GM23338 (cell line): ENCODE results near the gene CACTIN. TPM values are rescaled to one million over a fixed set of nuclear protein-coding genes. Genes with fewer than 3 reads are reported as not detected.

Experiments used
- ATAC-seq: fragments of 200-7000 bp; cut with Tn5 transposase; 3 replicates; pipeline ENCODE4 v1.9.1; 2020
- DNase-seq: peaks from one replicate; pipeline ENCODE4 v3.0.0-alpha.2; 2015; ENCODE audit warnings: low spot score
- H2AFZ ChIP-seq: fragments of 200-600 bp; sonication (generic); 2 replicates; pipeline ENCODE4 v1.8.0; 2016; ENCODE audit warnings: antibody characterized with exemption, mild to moderate bottlenecking, moderate library complexity
- H3F3A ChIP-seq: fragments of 200-600 bp; sonication (generic); replicated peaks from 2 replicates; pipeline ENCODE4 v1.8.0; 2017; ENCODE audit warnings: antibody characterized with exemption, mixed run types, low read depth
- H3K27ac ChIP-seq: fragments of 200-600 bp; sonication (generic); 2 replicates; pipeline ENCODE4 v1.6.1; 2016; ENCODE audit warnings: low read depth
- H3K27me3 ChIP-seq: fragments of 200-600 bp; sonication (generic); 2 replicates; pipeline ENCODE4 v1.8.0; 2016; ENCODE audit warnings: mild to moderate bottlenecking, mixed run types, moderate library complexity; ENCODE audit not compliant: insufficient read depth
- H3K36me3 ChIP-seq: fragments of 200-600 bp; sonication (generic); 2 replicates; pipeline ENCODE4 v1.8.0; 2016; ENCODE audit warnings: mild to moderate bottlenecking; ENCODE audit not compliant: insufficient read depth
- H3K4me1 ChIP-seq: fragments of 200-600 bp; sonication (generic); 2 replicates; pipeline ENCODE4 v1.8.0; 2016; ENCODE audit warnings: mild to moderate bottlenecking, moderate library complexity; ENCODE audit not compliant: insufficient read depth
- H3K4me2 ChIP-seq: fragments of 200-600 bp; sonication (generic); 2 replicates; pipeline ENCODE4 v1.7.1; 2017; ENCODE audit warnings: mixed run types
- H3K4me3 ChIP-seq: fragments of 200-600 bp; sonication (generic); 2 replicates; pipeline ENCODE4 v1.6.1; 2016; ENCODE audit warnings: mixed run types
- H3K79me2 ChIP-seq: fragments of 200-600 bp; sonication (generic); replicated peaks from 2 replicates; pipeline ENCODE4 v1.8.0; 2017; ENCODE audit warnings: mild to moderate bottlenecking; ENCODE audit not compliant: insufficient read depth
- H3K9me2 ChIP-seq: fragments of 200-600 bp; sonication (generic); 2 replicates; pipeline ENCODE4 v1.8.0; 2017; ENCODE audit not compliant: insufficient read depth
- H4K20me1 ChIP-seq: fragments of 200-600 bp; sonication (generic); replicated peaks from 2 replicates; pipeline ENCODE4 v1.8.0; 2017; ENCODE audit warnings: mild to moderate bottlenecking; ENCODE audit not compliant: insufficient read depth
- H3K27ac Mint-ChIP-seq: 2 replicates; pipeline ENCODE4 v1.8.0; 2020; ENCODE audit warnings: inconsistent platforms, mild to moderate bottlenecking, moderate library complexity, mixed read lengths
- H3K27me3 Mint-ChIP-seq: 3 replicates; pipeline ENCODE4 v1.8.0; 2022; ENCODE audit warnings: low read depth, mild to moderate bottlenecking, moderate library complexity, mixed read lengths, inconsistent platforms; ENCODE audit not compliant: insufficient read depth, poor library complexity
- H3K36me3 Mint-ChIP-seq: 3 replicates; pipeline ENCODE4 v1.8.0; 2021; ENCODE audit warnings: low read depth, mild to moderate bottlenecking, inconsistent platforms, moderate library complexity, mixed read lengths
- H3K4me1 Mint-ChIP-seq: 3 replicates; pipeline ENCODE4 v1.8.0; 2020; ENCODE audit warnings: mild to moderate bottlenecking, inconsistent platforms, mixed read lengths
- H3K4me3 Mint-ChIP-seq: 3 replicates; pipeline ENCODE4 v1.8.0; 2021; ENCODE audit warnings: moderate library complexity, mild to moderate bottlenecking, inconsistent platforms, mixed read lengths
- H3K9me3 Mint-ChIP-seq: 3 replicates; pipeline ENCODE4 v1.8.0; 2020; ENCODE audit warnings: moderate library complexity, mild to moderate bottlenecking, inconsistent platforms, mixed read lengths
- CREB1 ChIP-seq: fragments of 250-450 bp; sonication (Bioruptor Pico); IDR thresholded peaks from 2 replicates; pipeline ENCODE4 v1.5.0; 2020; ENCODE audit warnings: low read depth, mild to moderate bottlenecking, moderate library complexity
- EZH2phosphoT487 ChIP-seq: fragments of 200-600 bp; sonication (generic); IDR thresholded peaks from one replicate; pipeline ENCODE4 v1.8.1; 2018; ENCODE audit warnings: antibody characterized with exemption; ENCODE audit not compliant: unreplicated experiment
- NANOG ChIP-seq: IDR thresholded peaks from 2 replicates; pipeline ENCODE4 v1.6.1; 2016; ENCODE audit warnings: antibody characterized with exemption, borderline replicate concordance
- POLR2AphosphoS5 ChIP-seq: IDR thresholded peaks from 2 replicates; pipeline ENCODE4 v1.6.1; 2016; ENCODE audit warnings: antibody characterized with exemption, low read depth
- STAT1 ChIP-seq: IDR thresholded peaks from one replicate; pipeline ENCODE4 v1.6.1; 2016; ENCODE audit warnings: antibody characterized with exemption; ENCODE audit not compliant: unreplicated experiment
- ZNF114 ChIP-seq: fragments of 250-450 bp; sonication (Bioruptor Pico); IDR thresholded peaks from 2 replicates; pipeline ENCODE4 v1.5.0; 2020; ENCODE audit warnings: mild to moderate bottlenecking, moderate library complexity
- ZNF331 ChIP-seq: fragments of 250-450 bp; sonication (Bioruptor Pico); IDR thresholded peaks from 2 replicates; pipeline ENCODE4 v1.5.0; 2020; ENCODE audit warnings: low read depth, mild to moderate bottlenecking, moderate library complexity
- polyA plus RNA-seq: library from polyadenylated mRNA; unstranded; fragments of >200 nt; fragmentation: Nextera tagmentation; extraction: Ambion mirVana; gene quantifications from 2 replicates; pipeline ENCODE4 v1.2.1, GENCODE V29; 2016
- total RNA-seq: library from RNA; depleted of rRNA; stranded (reverse); fragments of >200 nt; shearing (Covaris generic); gene quantifications from 2 replicates; pipeline ENCODE4 v1.2.3, GENCODE V29; 2014
- TF ChIP-seq, protein P1 (sequence below): IDR thresholded peaks from 2 replicates; pipeline ENCODE4 v1.6.1; 2016; ENCODE audit warnings: antibody characterized with exemption
- TF ChIP-seq, protein P2 (sequence below), 2 experiments: fragments of 200-600 bp in 1 of 2; sonication (generic) in 1 of 2; conservative IDR thresholded peaks; 2 replicates each; pipeline versions ENCODE4 v1.5.1 to v1.6.1; 2016 to 2017; ENCODE audit warnings: antibody characterized with exemption in 2 of 2, low read depth in 2 of 2, mild to moderate bottlenecking in 2 of 2, moderate library complexity in 1 of 2

Gene CACTIN
- total and polyA plus RNA-seq, 2 experiments from 2014 or later, result 14.3 to 47.4 TPM

DNA sequence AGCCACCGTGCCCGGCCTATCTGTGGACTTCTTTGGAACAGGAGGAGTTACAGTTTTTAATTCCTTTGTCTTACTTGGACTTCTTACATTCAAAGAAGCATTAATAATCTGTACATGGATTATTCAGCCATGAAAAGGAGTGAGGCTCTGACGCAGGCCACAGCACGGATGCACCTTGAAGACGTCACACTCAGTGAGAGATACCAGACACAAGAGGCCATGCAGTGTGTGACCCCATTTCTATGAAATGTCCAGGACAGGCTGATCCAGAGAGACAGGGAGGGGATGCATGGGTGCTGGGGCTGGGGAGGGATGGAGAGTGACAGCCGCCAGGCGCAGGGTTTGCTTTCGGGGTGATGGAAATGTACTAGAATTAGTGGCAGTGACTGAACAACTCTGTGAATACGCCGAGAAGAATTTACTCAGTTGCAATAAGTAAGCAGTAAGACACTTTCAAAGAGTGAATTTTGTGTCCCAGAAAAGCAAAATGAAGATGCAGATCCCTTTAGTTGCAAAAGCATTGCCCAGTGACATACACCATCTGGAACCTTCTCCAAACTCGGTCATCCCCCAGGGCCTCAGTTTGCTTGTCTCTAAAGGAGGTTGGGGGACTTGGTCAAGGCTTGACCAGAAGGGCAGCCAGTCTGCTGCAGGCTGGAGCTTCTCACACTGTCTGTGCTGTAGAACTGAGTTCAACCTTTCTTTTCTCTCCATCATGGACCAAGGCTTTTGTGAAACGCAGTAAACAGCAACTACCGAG lies 48.4 kb upstream of the CACTIN start:
- no peaks in the 10 kb centered on the region for H3K9me2 ChIP-seq
- ATAC-seq, result no peak
- H3K9me3 Mint-ChIP-seq, result no peaks in the 10 kb centered on the region
- TF ChIP-seq STAT1, result no peak
- TF ChIP-seq CREB1, result no peak
- H3K4me2 ChIP-seq, result no peak overlapping the region
- no peaks in the 10 kb centered on the region for H3K27me3 ChIP-seq
- peaks cover 6% of the 10 kb centered on the region for H3K36me3 Mint-ChIP-seq
- H3K27ac ChIP-seq, result no peak overlapping the region
- H3K4me3 Mint-ChIP-seq, result no peak overlapping the region
- peaks cover 10% of the 10 kb centered on the region for H3K27me3 Mint-ChIP-seq
- peaks cover 17% of the 10 kb centered on the region; the same call in 2 of the 3 replicates for H3K4me1 Mint-ChIP-seq
- H3K27ac Mint-ChIP-seq, result no peak overlapping the region
- DNase-seq, result no peak
- H3F3A ChIP-seq, result no peaks in the 10 kb centered on the region
- no peaks in the 10 kb centered on the region for H3K36me3 ChIP-seq
- peaks cover 3% of the 10 kb centered on the region; the same call in 1 of the 2 replicates for H4K20me1 ChIP-seq
- no peak overlapping the region for H3K4me3 ChIP-seq
- H3K4me1 ChIP-seq, result peaks cover 6% of the 10 kb centered on the region; the same call in 1 of the 2 replicates
- H2AFZ ChIP-seq, result no peak overlapping the region
- peaks cover 18% of the 10 kb centered on the region; the same call in 1 of the 2 replicates for H3K79me2 ChIP-seq

DNA sequence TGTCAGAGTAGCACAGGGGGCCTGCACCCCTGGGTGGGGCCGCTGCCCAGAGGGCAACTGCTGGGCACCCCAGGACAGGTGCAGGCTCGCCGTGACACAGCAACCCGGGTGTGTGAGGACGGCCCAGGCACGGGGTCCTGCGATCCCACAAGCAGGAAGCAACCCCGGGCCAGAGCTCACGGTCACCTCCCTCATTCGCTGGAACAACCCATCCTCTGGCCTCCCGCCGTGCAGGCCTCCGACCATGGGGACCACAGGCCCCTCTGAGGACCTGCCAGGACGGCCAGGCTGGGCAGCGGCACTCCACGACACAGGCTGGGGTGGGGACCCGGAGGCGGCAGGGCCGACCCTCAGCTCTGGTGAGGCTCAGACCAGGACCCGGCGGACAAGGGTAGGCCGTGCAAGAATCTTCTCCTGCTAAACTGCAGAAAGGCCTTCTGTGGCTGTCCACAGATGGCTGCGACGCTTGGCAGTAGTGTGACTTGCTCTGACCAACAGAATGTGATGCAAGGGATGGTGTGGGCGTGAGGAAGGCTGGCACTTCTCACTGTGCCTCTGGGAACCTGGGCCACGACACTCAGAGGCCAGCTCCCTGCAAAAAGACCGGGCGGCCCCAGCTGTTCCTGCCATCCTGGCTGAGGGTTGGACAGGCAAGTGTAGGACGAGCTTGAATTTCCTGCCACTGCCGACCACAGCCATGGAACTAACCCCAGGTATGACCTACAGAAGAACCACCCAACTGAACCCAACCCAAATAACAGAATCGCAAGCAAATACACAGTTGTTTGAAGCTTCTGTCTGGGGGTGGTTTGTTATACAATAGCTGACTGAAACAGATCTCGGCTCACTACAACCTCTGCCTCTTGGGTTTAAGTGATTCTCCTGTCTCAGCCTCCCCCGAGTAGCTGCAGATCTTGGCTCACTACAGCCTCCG lies 47.2 kb upstream of the CACTIN start:
- H3K27me3 Mint-ChIP-seq, result peaks cover 10% of the 10 kb centered on the region
- peaks cover 3% of the 10 kb centered on the region; the same call in 1 of the 3 replicates for H3K36me3 Mint-ChIP-seq
- no peak overlapping the region for H3K27ac Mint-ChIP-seq
- Histone ChIP-seq H3K79me2 (peaks cover 18% of the 10 kb centered on the region; the same call in 1 of the 2 replicates), H3K27ac (no peak overlapping the region), H3F3A (no peaks in the 10 kb centered on the region), H3K27me3 (no peaks in the 10 kb centered on the region), H3K36me3 (no peaks in the 10 kb centered on the region), H3K4me2 (no peak overlapping the region), H3K4me1 (peaks cover 6% of the 10 kb centered on the region; the same call in 1 of the 2 replicates), H3K4me3 (no peak overlapping the region), H2AFZ (no peak overlapping the region), H4K20me1 (peaks cover 3% of the 10 kb centered on the region; the same call in 1 of the 2 replicates), H3K9me2 (no peaks in the 10 kb centered on the region)
- no peak for ATAC-seq
- H3K4me1 Mint-ChIP-seq, result peaks cover 17% of the 10 kb centered on the region
- DNase-seq, result no peak
- H3K4me3 Mint-ChIP-seq, result no peak overlapping the region
- no peaks in the 10 kb centered on the region for H3K9me3 Mint-ChIP-seq
- TF ChIP-seq ZNF331 (CRISPR knock-in tag), result peak; percentile 72
- no peak for TF ChIP-seq ZNF114 (CRISPR knock-in tag)

DNA sequence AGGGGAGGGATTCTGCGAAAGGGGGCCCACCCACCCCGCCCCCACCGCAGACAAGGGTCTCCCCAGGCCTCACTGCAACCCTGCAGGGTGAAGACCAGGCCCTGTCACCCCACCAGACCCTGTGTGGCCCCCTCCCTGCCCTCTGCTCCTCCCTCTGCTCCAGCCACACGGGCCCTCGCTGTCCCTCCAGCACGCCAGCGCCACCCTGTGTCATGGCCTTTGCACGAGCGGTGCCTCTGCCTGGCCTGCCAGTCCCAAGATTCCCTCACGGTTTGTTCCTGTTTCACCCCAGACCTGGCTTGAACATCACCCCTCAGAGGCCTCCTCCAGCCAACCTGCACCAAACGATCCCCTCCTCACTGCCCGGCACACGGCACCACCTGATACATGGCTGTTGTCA lies 46.4 kb upstream of the CACTIN start:
- ATAC-seq, result peak; percentile 26
- Histone ChIP-seq H2AFZ (no peak overlapping the region), H4K20me1 (peaks cover 3% of the 10 kb centered on the region; the same call in 1 of the 2 replicates), H3K4me1 (peaks cover 6% of the 10 kb centered on the region; the same call in 1 of the 2 replicates), H3K27ac (no peak overlapping the region), H3K4me2 (no peak overlapping the region), H3F3A (no peaks in the 10 kb centered on the region), H3K79me2 (peaks cover 18% of the 10 kb centered on the region; the same call in 1 of the 2 replicates), H3K27me3 (no peaks in the 10 kb centered on the region), H3K4me3 (no peak overlapping the region), H3K9me2 (no peaks in the 10 kb centered on the region), H3K36me3 (no peaks in the 10 kb centered on the region)
- DNase-seq, result no peak
- peaks cover 15% of the 10 kb centered on the region for H3K27me3 Mint-ChIP-seq
- no peak overlapping the region for H3K4me3 Mint-ChIP-seq
- H3K27ac Mint-ChIP-seq, result peak overlapping the region; percentile 36; the same call in 1 of the 2 replicates
- peaks cover 3% of the 10 kb centered on the region; the same call in 1 of the 3 replicates for H3K36me3 Mint-ChIP-seq
- H3K9me3 Mint-ChIP-seq, result no peaks in the 10 kb centered on the region
- H3K4me1 Mint-ChIP-seq, result peaks cover 17% of the 10 kb centered on the region
- TF ChIP-seq, protein P1, sequence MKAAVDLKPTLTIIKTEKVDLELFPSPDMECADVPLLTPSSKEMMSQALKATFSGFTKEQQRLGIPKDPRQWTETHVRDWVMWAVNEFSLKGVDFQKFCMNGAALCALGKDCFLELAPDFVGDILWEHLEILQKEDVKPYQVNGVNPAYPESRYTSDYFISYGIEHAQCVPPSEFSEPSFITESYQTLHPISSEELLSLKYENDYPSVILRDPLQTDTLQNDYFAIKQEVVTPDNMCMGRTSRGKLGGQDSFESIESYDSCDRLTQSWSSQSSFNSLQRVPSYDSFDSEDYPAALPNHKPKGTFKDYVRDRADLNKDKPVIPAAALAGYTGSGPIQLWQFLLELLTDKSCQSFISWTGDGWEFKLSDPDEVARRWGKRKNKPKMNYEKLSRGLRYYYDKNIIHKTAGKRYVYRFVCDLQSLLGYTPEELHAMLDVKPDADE, result no peak
- TF ChIP-seq EZH2phosphoT487 (no peak), ZNF114 (CRISPR knock-in tag) (no peak), POLR2AphosphoS5 (no peak), STAT1 (no peak), NANOG (no peak)
- TF ChIP-seq, protein P2, sequence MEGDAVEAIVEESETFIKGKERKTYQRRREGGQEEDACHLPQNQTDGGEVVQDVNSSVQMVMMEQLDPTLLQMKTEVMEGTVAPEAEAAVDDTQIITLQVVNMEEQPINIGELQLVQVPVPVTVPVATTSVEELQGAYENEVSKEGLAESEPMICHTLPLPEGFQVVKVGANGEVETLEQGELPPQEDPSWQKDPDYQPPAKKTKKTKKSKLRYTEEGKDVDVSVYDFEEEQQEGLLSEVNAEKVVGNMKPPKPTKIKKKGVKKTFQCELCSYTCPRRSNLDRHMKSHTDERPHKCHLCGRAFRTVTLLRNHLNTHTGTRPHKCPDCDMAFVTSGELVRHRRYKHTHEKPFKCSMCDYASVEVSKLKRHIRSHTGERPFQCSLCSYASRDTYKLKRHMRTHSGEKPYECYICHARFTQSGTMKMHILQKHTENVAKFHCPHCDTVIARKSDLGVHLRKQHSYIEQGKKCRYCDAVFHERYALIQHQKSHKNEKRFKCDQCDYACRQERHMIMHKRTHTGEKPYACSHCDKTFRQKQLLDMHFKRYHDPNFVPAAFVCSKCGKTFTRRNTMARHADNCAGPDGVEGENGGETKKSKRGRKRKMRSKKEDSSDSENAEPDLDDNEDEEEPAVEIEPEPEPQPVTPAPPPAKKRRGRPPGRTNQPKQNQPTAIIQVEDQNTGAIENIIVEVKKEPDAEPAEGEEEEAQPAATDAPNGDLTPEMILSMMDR (conservative IDR thresholded peaks at IDR 0.05; ENCODE audit: low read depth in 2 of 2), result peak; percentile 12 to 60; a peak in 2 of 4 replicates
